ENCODE results near the gene APOC1. TPM values are rescaled to one million over a fixed set of nuclear protein-coding genes. Genes with fewer than 3 reads are reported as not detected.
A peak's percentile ranks its signal among the peaks of the same experiment; 100 is the strongest.

Gene APOC1
- total RNA-seq, 1 donor from 2014 or later: 2.2 TPM

DNA sequence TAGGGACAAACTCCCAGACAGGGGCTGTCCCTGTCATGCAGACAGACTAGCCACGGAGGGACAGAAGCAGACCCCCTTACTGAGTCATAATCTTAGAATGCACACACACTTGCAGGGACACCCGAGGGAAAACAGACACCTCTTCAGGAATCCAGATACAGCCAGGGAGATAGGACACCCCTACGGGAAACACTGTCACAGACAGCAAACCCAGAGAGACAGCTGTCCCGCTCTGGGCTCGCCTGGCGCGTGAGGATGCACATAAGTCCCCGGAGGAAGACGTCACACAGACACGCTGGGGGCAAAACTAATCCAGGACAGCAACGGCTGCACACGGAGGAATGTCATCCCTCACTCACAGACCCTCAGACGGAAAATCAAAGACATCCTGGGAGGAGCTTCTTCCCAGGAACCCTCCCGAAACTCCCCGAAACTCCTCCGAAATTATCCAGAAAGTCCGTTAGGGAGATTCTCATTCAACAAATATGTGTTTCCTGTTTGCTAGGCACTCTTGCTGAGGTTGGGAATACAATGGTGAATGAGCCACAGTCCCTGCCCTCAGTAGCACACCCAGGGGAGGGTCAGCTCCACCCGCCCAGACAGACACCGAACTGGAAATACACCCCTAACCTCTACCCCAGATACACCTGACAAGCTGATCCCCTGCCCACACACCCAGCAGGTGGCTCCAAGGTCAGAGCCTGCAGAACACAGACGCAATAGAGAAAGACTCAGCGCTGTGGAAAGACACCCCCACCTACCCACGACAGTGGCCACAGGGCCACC is 38.5 kb upstream of the APOC1 start:
- H3K9me3 ChIP-seq (ENCODE audit: insufficient read depth, low read depth, low read length): no peaks in the 10 kb centered on the region
- Mint-ChIP-seq H3K27ac (ENCODE audit: unreplicated experiment) (peak overlapping the region; percentile 83), H3K36me3 (ENCODE audit: low read depth, unreplicated experiment) (peaks cover 32% of the 10 kb centered on the region), H3K4me1 (ENCODE audit: low read depth, unreplicated experiment) (peaks cover 32% of the 10 kb centered on the region), H3K9me3 (ENCODE audit: unreplicated experiment) (no peaks in the 10 kb centered on the region), H3K27me3 (ENCODE audit: low read depth, unreplicated experiment) (no peaks in the 10 kb centered on the region), H3K4me3 (ENCODE audit: unreplicated experiment) (peak overlapping the region; percentile 46)
- peaks cover 46% of the 10 kb centered on the region for H4K20me1 ChIP-seq (ENCODE audit: insufficient read depth, low read length)
- TF ChIP-seq, protein P1, sequence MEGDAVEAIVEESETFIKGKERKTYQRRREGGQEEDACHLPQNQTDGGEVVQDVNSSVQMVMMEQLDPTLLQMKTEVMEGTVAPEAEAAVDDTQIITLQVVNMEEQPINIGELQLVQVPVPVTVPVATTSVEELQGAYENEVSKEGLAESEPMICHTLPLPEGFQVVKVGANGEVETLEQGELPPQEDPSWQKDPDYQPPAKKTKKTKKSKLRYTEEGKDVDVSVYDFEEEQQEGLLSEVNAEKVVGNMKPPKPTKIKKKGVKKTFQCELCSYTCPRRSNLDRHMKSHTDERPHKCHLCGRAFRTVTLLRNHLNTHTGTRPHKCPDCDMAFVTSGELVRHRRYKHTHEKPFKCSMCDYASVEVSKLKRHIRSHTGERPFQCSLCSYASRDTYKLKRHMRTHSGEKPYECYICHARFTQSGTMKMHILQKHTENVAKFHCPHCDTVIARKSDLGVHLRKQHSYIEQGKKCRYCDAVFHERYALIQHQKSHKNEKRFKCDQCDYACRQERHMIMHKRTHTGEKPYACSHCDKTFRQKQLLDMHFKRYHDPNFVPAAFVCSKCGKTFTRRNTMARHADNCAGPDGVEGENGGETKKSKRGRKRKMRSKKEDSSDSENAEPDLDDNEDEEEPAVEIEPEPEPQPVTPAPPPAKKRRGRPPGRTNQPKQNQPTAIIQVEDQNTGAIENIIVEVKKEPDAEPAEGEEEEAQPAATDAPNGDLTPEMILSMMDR (IDR thresholded peaks at IDR 0.05; ENCODE audit: insufficient read depth, low read depth, low read length): no peak
- TF ChIP-seq EZH2 (IDR thresholded peaks at IDR 0.05; ENCODE audit: insufficient read depth, low read length): no peak
- peak; percentile 48 for DNase-seq (ENCODE audit: low read depth)
- peak overlapping the region; percentile 69 for H3K4me2 ChIP-seq (ENCODE audit: low read length)
- H3K27me3 ChIP-seq (ENCODE audit: insufficient read depth, low read length): no peaks in the 10 kb centered on the region
- peaks cover 29% of the 10 kb centered on the region for H3K79me2 ChIP-seq (ENCODE audit: insufficient read depth, low read length)
- H3K4me3 ChIP-seq (ENCODE audit: insufficient read depth, low read depth, low read length): no peak overlapping the region
- no peak overlapping the region for H2AFZ ChIP-seq (ENCODE audit: low read depth, low read length)
- peaks cover 41% of the 10 kb centered on the region for H3K36me3 ChIP-seq (ENCODE audit: insufficient read depth, low read length)
- peak overlapping the region; percentile 45 for H3K9ac ChIP-seq (ENCODE audit: low read length)
- peak overlapping the region; percentile 47 for H3K27ac ChIP-seq (ENCODE audit: low read depth, low read length)
- peak; percentile 34 for FAIRE-seq
- H3K4me1 ChIP-seq (ENCODE audit: insufficient read depth, low read length): peaks cover 33% of the 10 kb centered on the region

DNA sequence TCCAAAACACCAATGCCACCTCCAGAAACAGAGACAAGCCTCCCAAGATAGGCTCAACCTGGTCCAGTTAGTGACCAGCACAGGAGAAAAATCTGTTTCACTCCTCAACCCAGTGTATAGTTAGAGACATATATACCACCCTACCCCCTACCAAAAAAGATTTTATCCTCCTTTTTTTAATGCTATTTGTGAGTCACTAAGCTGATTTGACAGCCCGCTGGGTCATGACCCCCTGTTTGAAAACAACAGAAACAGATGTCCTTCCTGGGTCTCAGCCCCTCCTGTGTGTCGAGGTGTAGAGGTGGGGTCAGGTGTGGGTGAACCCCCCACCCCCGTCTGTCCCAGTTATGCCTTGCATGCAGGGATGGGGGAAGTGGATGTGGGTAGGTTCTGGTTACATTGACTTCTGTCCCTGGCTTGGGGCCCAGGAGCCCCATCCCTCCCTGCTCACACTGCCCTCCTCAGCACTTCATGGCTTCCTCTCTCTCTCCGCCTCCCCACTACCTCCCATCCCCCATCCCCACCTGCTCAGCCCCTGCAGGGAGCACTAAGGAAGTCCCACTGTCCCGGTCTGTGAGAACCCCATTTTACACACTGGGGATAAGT is 37.4 kb upstream of the APOC1 start:
- H3K4me1 Mint-ChIP-seq (ENCODE audit: low read depth, unreplicated experiment): peaks cover 37% of the 10 kb centered on the region
- H3K9ac ChIP-seq (ENCODE audit: low read length): peak overlapping the region; percentile 26
- no peaks in the 10 kb centered on the region for H3K27me3 Mint-ChIP-seq (ENCODE audit: low read depth, unreplicated experiment)
- peak overlapping the region; percentile 14 for H3K4me3 Mint-ChIP-seq (ENCODE audit: unreplicated experiment)
- peaks cover 18% of the 10 kb centered on the region for H3K79me2 ChIP-seq (ENCODE audit: insufficient read depth, low read length)
- no peaks in the 10 kb centered on the region for H3K9me3 ChIP-seq (ENCODE audit: insufficient read depth, low read depth, low read length)
- H3K4me2 ChIP-seq (ENCODE audit: low read length): peak overlapping the region; percentile 69
- H3K4me1 ChIP-seq (ENCODE audit: insufficient read depth, low read length): peaks cover 33% of the 10 kb centered on the region
- FAIRE-seq (no peak), DNase-seq (ENCODE audit: low read depth) (no peak)
- H3K27ac Mint-ChIP-seq (ENCODE audit: unreplicated experiment): peak overlapping the region; percentile 66
- no peak overlapping the region for H3K27ac ChIP-seq (ENCODE audit: low read depth, low read length)
- peaks cover 35% of the 10 kb centered on the region for H3K36me3 ChIP-seq (ENCODE audit: insufficient read depth, low read length)
- H4K20me1 ChIP-seq (ENCODE audit: insufficient read depth, low read length): peaks cover 46% of the 10 kb centered on the region
- no peak for TF ChIP-seq EZH2 (IDR thresholded peaks at IDR 0.05; ENCODE audit: insufficient read depth, low read length)
- TF ChIP-seq, protein P1 (IDR thresholded peaks at IDR 0.05; ENCODE audit: insufficient read depth, low read depth, low read length): no peak
- H3K36me3 Mint-ChIP-seq (ENCODE audit: low read depth, unreplicated experiment): peaks cover 34% of the 10 kb centered on the region
- no peak overlapping the region for H3K4me3 ChIP-seq (ENCODE audit: insufficient read depth, low read depth, low read length)
- no peaks in the 10 kb centered on the region for H3K27me3 ChIP-seq (ENCODE audit: insufficient read depth, low read length)
- peaks cover 2% of the 10 kb centered on the region for H3K9me3 Mint-ChIP-seq (ENCODE audit: unreplicated experiment)
- H2AFZ ChIP-seq (ENCODE audit: low read depth, low read length): no peak overlapping the region

Measured in astrocyte (in vitro differentiated cells and primary cell).